NCI-H446 (cell line): ENCODE measurements around the gene PMM2.
"Not testable (repeated sequence)": the region's sequence is repeated elsewhere in the genome, so short reads cannot be mapped to it uniquely, and the experiment has no call there.

Experiments
- DNase-seq, 2 experiments: peaks; one replicate each; lab custom pipeline; 2025; lab: John Stamatoyannopoulos, UW

The PMM2 gene

GRCh38 chr16:8818504-8819270, 21.0 kb downstream of the PMM2 start:
- DNase-seq, result no peak

GRCh38 chr16:8819411-8820034, 21.9 kb downstream of the PMM2 start:
- no peak for DNase-seq

GRCh38 chr16:8822403-8822802, 24.8 kb downstream of the PMM2 start:
- no peak for DNase-seq

DNA sequence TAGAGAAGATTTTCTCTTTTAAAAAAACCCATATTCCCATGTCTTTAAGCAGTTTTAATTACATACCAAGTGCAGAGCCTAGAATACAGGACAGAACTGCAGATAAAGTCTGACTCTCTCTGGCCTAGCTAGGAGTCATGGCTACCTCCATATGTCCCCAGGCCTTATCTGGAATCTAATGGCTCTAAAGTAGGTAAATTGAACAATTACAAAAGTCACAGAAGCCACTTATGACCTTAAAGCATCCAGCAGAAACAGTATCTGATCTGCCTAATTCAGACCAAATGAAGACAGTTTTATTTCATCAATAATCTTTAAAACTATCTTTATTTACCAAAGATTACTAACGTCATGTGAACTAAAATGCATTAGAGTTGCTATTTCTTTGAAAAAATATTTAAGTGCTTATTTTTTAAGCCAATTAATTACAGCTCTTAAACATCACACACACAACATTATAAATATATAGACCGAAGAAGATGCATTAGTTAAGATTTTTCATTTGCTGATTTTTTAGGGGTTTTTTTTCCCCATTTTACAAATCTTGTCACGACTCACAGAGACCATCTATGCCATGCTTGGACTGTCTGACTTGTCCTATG, 28.7 kb downstream of the PMM2 start:
- DNase-seq, result no peak

- no peak for DNase-seq
Observed at GRCh38 chr16:8828541-8829165, 31.0 kb downstream of the PMM2 start.

DNA sequence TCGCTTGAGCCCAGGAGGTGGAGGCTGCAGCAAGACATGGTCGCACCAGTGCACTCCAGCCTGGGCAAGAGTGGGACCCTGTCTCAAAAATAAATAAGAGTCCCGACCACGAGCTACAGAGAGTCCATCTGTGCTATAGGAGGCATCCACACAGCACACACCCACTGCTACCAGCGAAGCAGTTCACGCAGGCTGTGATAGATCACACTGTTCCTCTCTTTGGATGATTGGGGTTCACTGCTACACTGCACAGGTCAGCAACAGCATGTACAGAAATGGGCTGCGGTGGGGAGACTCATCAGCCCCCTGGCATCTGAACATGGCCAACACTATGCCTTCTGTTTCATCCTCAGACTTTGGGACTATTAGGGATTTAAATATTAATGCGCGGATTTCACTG, 33.8 kb downstream of the PMM2 start:
- no peak for DNase-seq

GRCh38 chr16:8831871-8832716, 34.5 kb downstream of the PMM2 start:
- DNase-seq, result no peak

DNA sequence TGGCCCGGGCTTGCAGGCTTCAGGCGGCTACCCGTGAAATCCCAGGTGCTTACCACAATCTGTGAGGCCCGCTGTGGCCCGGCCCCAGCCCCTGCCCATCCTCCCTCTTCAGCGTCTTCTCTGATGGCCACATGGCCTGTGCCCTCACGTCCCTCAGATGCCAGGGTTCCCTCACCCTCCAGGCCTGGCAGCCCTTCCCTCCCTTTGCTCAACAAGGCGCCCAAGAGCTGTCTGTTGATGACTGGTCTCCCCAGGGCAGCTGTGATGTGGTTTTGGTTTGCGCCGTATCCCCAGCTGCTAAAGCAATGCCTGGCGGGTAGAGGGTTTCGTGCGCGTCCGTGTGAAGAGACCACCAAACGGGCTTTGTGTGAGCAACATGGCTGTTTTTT, 35.1 kb downstream of the PMM2 start:
- no peak for DNase-seq

DNA sequence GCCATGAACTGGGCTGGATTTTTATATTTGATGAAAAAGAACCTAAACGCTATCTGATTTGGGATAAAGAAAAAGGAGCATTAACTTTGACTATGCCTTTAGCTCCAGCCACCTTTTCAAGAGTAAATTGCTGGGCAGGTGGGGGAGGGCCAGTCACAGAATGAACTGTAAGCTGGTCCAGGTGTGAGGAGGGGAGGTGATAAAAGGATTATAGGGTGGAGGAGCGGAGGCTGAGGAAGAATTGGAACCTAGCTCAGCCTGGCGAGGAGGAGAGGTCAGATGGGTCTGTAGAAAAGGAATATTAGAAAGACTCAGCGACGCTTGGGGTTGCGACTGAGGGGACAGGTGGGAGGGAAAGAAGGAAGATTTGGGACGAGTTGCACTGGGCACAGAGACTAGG, 39.2 kb downstream of the PMM2 start:
- DNase-seq, result not testable (repeated sequence)

GRCh38 chr16:8837594-8837993, 40.0 kb downstream of the PMM2 start:
- DNase-seq, result not testable (repeated sequence)

GRCh38 chr16:8842016-8842415, 44.4 kb downstream of the PMM2 start:
- DNase-seq, result not testable (repeated sequence)

DNA sequence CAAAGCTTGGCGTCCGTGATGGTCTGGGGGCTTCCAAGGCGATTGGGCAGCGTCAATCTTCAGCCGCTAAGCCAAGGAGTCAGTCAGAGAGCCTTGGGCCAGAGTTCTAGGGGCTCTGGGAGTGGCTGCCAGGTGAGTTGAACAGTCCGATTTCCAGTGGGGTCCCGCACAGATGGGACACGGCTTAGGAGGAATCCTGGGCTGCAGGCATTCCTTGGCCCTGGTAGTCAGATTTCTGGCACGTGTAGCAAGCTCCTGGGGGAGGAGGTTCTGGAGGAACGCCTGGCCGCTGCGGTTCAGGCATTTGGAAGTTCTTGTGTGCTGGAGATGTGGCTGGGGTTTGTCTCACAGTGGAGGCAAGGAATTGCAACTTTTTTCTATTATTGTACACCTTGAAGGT, 45.7 kb downstream of the PMM2 start:
- DNase-seq, result not testable (repeated sequence)

GRCh38 chr16:8845699-8846298, 48.2 kb downstream of the PMM2 start:
- DNase-seq, result no peak

GRCh38 chr16:8846401-8846932, 48.8 kb downstream of the PMM2 start:
- no peak for DNase-seq

DNA sequence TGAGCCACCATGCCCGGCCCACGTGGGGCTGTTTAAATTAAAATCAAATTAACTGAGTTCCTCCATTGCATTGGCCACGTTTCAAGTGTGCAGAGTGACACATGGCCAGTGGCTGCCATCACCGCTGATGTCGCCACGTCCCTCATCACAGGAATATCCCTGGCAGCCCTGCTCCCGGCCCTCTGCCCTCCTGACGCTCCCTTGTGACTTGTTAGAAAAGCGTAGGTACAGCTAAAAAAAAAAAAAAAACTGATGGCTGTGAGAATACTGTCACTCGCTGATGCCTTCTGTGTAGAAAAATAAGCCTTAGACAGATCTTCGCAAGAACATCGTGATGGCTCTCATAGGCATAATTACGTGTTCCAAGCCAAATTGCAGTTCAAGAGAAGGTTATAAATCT, 49.5 kb downstream of the PMM2 start:
- no peak for DNase-seq

GRCh38 chr16:8847623-8848022, 50.0 kb downstream of the PMM2 start:
- no peak for DNase-seq

- no peak for DNase-seq
Observed at GRCh38 chr16:8848231-8848938, 50.7 kb downstream of the PMM2 start.

DNA sequence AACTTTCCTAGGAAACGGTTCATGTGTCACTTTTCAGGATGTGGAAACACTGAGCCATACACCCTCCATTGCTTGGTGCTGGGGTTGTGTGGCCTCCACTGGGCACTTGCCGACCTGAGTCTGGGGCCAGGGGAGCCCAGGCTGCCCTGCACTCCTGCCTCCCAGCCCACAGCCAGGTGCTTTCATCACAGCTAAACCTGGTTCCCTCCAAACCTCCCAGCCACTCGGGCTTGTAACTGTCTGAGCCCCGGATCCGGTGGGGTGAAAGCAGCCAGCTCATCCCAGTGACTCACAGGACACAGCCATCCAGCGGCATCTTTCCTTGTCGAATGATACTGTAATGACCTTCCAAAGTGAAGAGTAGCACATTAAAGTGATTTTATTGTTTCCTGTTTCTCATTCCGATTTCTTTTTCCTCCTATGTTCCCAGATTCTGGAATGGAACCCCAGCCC, 51.3 kb downstream of the PMM2 start:
- DNase-seq, result no peak

GRCh38 chr16:8849411-8850011, 51.9 kb downstream of the PMM2 start:
- DNase-seq, result no peak

- DNase-seq, result no peak
Observed at GRCh38 chr16:8850279-8850885, 52.7 kb downstream of the PMM2 start.
